HUES64 (cell line): ENCODE measurements around the gene CENPB.

Experiments used
- H3K27ac ChIP-seq: 2 replicates; pipeline ENCODE4 v1.7.0; 2013; ENCODE audit warnings: low read depth, low read length, inconsistent platforms
- H3K27me3 ChIP-seq: 2 replicates; pipeline ENCODE4 v1.6.1; 2013; ENCODE audit warnings: mild to moderate bottlenecking, low read length; ENCODE audit not compliant: insufficient read depth
- H3K36me3 ChIP-seq: 2 replicates; pipeline ENCODE4 v1.6.1; 2013; ENCODE audit warnings: mild to moderate bottlenecking, low read length; ENCODE audit not compliant: insufficient read depth
- H3K4me1 ChIP-seq: 2 replicates; pipeline ENCODE4 v1.6.1; 2013; ENCODE audit warnings: mild to moderate bottlenecking, low read length, moderate library complexity; ENCODE audit not compliant: insufficient read depth
- H3K4me3 ChIP-seq: 2 replicates; pipeline ENCODE4 v1.5.1; 2013; ENCODE audit warnings: mild to moderate bottlenecking, low read length, moderate library complexity
- H3K9ac ChIP-seq: 2 replicates; pipeline ENCODE4 v1.6.1; 2013; ENCODE audit warnings: mild to moderate bottlenecking, low read depth, low read length
- H3K9me3 ChIP-seq: 2 replicates; pipeline ENCODE4 v1.6.1; 2013; ENCODE audit warnings: low read depth, low read length; ENCODE audit not compliant: insufficient read depth
- WGBS: fragments of 150-250, 120-280 bp; methylation state at CpG from one replicate; pipeline ENCODE4 v1.1.7; 2013; ENCODE audit warnings: missing lambda C conversion rate; 5-methylcytosine and 5-hydroxymethylcytosine counted together

Gene CENPB

GRCh38 chr20:3734111-3734843 is 52.3 kb downstream of the CENPB start:
- 80% methylated on average over 12 of the region's 12 CpGs for WGBS
- Histone ChIP-seq H3K27ac (no peak overlapping the region), H3K9ac (no peak overlapping the region), H3K4me3 (no peak overlapping the region), H3K36me3 (no peaks in the 10 kb centered on the region), H3K9me3 (no peaks in the 10 kb centered on the region), H3K27me3 (peaks cover 28% of the 10 kb centered on the region), H3K4me1 (peaks cover 2% of the 10 kb centered on the region; the same call in 1 of the 2 replicates)
